Muscle of back (tissue), 10 donors: ENCODE measurements around the gene HSPB2. TPM values are rescaled to one million over a fixed set of nuclear protein-coding genes. Genes with fewer than 3 reads are reported as not detected.

Experiments
- polyA plus RNA-seq, 10 donors: library from polyadenylated mRNA; unstranded; fragments of 120-200 nt; gene quantifications; one replicate each; pipeline ENCODE4 v1.2.1, GENCODE V29; 2013; ENCODE audit not compliant: insufficient read length in 10 of 10

HSPB2 gene
- polyA plus RNA-seq, 10 donors: 49.6 to 93.5 (median 75.6) TPM

Other genes with a start within 250 kb of the HSPB2 start
- gene PPP2R1B, start 146.3 kb upstream of the HSPB2 start, polyA plus RNA-seq: 10 to 100 TPM in 8 of 10 donors, 1 to 10 TPM in 2; 8.9 to 16.1 (median 11.0) TPM
- gene ALG9, start 41.2 kb upstream of the HSPB2 start, polyA plus RNA-seq: 10 to 100 TPM; 21.8 to 33.3 (median 28.2) TPM
- gene FDXACB1, start 33.6 kb upstream of the HSPB2 start, polyA plus RNA-seq: 1 to 10 TPM; 1.7 to 3.5 (median 2.4) TPM
- 10 to 100 TPM; 13.9 to 22.5 (median 19.1) TPM for gene CFAP68, start 33.2 kb upstream of the HSPB2 start, polyA plus RNA-seq
- 1,000 to 10,000 TPM in 1 of 10 donors, 100 to 1,000 TPM in 9; 407 to 1,057 (median 719) TPM for gene CRYAB, start 964 bp upstream of the HSPB2 start, polyA plus RNA-seq
- 1 to 10 TPM; 1.5 to 3.4 (median 2.3) TPM for gene C11orf52, start 6.2 kb downstream of the HSPB2 start, polyA plus RNA-seq
- 10 to 100 TPM; 16.4 to 24.0 (median 18.7) TPM for gene DIXDC1, start 24.6 kb downstream of the HSPB2 start, polyA plus RNA-seq
- 10 to 100 TPM; 34.9 to 48.9 (median 40.8) TPM for gene DLAT, start 112.7 kb downstream of the HSPB2 start, polyA plus RNA-seq
- 1 to 10 TPM in 5 of 10 donors, under 1 TPM in 5; 0.65 to 1.6 (median 1.0) TPM for gene PIH1D2, start 161.3 kb downstream of the HSPB2 start, polyA plus RNA-seq
- gene NKAPD1, start 161.6 kb downstream of the HSPB2 start, polyA plus RNA-seq: 10 to 100 TPM; 25.7 to 33.1 (median 28.4) TPM
- 10 to 100 TPM; 50.0 to 60.7 (median 53.7) TPM for gene TIMM8B, start 174.0 kb downstream of the HSPB2 start, polyA plus RNA-seq
- 100 to 1,000 TPM in 6 of 10 donors, 10 to 100 TPM in 4; 88.1 to 119 (median 105) TPM for gene SDHD, start 174.1 kb downstream of the HSPB2 start, polyA plus RNA-seq